Endometrial microvascular endothelial cells (primary cell): Measurements from ENCODE around the gene CELF5. TPM values are rescaled to one million over a fixed set of nuclear protein-coding genes. Genes with fewer than 3 reads are reported as not detected.
"Not testable (repeated sequence)": the region's sequence is repeated elsewhere in the genome, so short reads cannot be mapped to it uniquely, and the experiment has no call there.

Source experiments
- in situ Hi-C: cut with HindIII; loops from 2 replicates; pipeline ENCODE4 v1.10.0; 2017; ENCODE audit warnings: low sequenced_read_pairs, low pct_unique_long_range_greater_than_20kb; ENCODE audit errors: inconsistent ontology term
- total RNA-seq: library from RNA; depleted of rRNA; stranded (reverse); fragments of >200 nt; gene quantifications from one replicate; pipeline ENCODE4 v1.2.3, GENCODE V29; 2015; ENCODE audit errors: inconsistent ontology term

Gene CELF5
- total RNA-seq, 1 donor from 2014 or later: not detected

- in situ Hi-C loops: no loop called here
These were observed 9.4 kb downstream of the CELF5 start for GRCh38 chr19:3233831-3234230.

DNA sequence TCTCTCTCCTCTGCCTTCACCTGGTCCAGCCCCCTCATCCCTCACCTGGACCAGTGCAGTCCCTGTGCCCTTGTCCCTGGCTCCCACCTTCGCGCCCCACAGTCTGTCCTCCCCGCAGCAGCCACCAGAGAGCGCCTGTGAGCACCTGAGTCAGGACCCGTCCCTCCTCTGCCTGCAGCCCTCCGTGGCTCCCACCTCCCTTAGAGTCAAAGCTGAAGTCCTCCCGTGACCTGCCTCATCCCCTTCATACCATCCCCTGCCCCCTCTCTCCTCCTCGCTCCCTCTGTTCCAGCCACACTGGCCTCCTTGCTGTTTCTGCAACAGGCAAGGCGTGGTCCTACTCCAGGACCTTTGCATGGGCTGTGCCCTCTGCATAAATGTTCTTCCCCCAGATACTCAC lies 10.3 kb downstream of the CELF5 start:
- in situ Hi-C loops: no loop called here

- in situ Hi-C loops: not testable (repeated sequence)
These were observed 11.1 kb downstream of the CELF5 start for GRCh38 chr19:3235604-3236003.

DNA sequence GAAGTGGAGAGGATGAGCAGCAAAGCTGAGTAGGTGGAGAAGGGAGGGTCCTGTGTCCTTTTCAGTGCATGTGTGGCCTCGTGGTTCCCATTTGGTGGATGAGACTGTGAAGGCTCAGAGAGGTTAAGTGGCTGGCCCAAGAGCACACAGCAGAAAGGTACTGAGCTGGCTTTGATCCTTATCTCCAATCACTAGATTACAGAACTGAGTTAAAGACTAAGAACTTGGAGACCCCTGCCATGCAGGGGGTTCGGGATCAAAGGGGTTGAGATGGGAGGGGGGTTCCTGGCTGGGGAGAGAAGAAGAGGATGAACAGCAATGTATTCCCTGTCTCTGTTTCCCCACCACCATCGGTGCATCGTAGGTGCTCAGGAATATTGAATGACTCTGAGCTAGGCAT lies 11.8 kb downstream of the CELF5 start:
- in situ Hi-C loops: no loop called here

GRCh38 chr19:3238066-3238561 lies 13.7 kb downstream of the CELF5 start:
- in situ Hi-C loops: no loop called here

- in situ Hi-C loops: no loop called here
These were observed 14.9 kb downstream of the CELF5 start for GRCh38 chr19:3239367-3239766.

- in situ Hi-C loops: no loop called here
These were observed 19.6 kb downstream of the CELF5 start for GRCh38 chr19:3243819-3244700.

GRCh38 chr19:3245050-3245449 lies 20.6 kb downstream of the CELF5 start:
- in situ Hi-C loops: no loop called here

GRCh38 chr19:3248728-3249326 lies 24.4 kb downstream of the CELF5 start:
- in situ Hi-C loops: no loop called here

DNA sequence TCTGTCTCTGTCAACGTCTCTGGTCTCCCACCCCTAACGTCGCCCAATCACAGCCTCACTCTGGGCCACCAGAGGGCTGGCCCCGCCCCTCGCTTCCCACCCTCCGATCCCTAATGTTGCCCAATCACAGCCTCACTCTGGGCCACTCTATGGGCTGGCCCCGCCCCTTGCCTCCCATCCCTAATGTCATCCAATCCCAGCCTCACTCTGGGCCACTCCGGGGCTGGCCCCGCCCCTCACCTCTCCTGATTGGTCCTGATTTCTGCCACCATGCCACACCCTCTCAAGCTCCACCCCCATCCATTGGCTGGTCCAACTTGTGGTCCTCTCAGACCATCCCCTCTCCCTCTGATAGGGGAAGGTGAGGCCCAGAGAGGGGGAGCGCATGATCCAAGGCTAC lies 24.9 kb downstream of the CELF5 start:
- in situ Hi-C loops: no loop called here

- in situ Hi-C loops: no loop called here
These were observed 26.2 kb downstream of the CELF5 start for GRCh38 chr19:3250675-3251074.

DNA sequence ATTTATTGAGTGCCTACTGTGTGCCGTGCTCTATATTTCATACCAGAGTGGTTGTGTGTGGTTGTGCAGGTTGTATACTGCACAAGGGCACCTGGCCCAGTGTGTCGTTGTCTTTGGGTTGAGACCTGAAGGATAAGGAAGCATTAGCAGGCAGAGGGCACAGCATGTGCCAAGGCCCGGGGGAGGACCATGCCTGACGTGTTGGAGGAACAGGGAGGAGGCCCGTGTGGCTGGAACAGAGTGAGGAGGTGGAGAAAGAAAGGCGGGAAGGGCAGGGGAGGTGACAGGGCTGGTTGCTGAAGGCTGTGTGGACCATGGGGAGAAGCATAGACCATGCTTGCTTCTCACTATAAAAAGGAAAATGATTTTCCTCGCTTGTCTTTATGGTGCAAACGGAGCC lies 26.8 kb downstream of the CELF5 start:
- in situ Hi-C loops: no loop called here

DNA sequence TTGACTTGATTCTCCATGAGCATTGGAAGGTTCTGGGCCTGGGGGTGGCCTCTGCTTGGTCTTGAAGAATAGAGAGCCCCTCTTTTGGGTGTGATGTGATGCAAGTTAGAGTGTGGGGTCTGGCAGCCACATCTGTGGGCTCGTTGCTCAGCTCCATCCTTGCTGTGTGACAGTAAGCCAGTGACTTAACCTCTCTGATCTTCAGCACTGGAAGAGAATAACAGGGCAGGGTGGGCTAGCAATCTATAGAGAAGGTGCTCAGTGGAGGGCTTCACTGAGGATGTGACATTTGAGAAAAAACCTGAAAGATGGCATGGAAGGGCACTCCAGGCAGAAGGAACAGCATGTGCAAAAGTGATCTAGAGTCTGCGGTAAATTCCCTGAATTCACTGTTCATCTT lies 28.2 kb downstream of the CELF5 start:
- in situ Hi-C loops: no loop called here

DNA sequence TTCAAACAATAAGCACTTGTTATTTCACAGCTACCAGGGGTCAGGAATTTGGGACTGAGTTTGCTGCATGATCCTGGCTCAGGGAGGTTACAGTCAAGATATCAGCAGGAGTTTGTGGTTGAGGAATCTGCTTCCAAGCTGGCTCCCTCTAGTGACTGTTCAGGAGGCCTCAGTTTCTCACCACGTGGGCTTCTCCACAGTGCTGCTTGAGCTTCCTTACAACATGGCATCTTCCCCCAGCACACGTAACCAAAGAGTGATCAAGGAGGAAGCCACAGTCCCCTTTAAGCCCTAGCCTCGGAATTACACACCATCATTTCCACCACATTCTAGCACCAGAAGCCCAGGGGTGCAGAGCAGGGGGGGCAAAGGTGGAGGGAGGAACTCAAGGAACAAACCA lies 28.8 kb downstream of the CELF5 start:
- in situ Hi-C loops: no loop called here

DNA sequence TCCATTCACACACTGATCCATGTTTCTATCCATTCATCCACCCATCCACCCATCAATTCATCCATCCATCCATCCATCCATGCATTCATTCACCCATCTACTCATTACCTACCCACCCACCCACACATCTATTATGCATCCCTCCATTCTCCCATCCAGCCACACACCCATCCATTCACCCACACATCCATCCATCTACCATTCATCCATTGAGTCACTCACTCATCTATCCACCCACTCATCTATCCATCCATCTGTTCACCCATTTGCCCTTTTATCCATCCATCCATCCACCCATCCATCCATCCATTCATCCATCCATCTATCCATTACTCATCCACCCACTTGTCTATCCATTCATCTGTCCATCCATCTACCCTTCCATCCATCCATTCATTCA lies 30.1 kb downstream of the CELF5 start:
- in situ Hi-C loops: no loop called here

DNA sequence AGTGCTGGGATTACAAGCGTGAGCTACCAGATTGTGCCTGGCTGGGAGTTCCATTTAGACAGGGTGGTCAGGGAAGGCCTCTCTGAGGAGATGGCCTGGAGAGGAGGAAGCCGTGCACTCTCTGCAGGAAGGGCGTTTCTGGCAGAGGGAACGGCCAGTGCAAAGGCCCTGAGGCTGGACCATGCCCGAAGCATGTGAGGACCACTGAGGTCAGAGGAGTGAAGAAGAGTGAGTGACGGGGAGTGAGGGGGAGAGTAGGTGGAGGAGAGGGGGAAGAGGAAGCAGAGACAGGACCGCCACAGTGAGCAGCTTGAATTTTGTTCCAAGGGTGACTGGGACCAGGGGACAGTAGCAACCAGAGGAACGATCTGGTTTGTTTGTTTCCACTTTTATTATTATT lies 32.6 kb downstream of the CELF5 start:
- in situ Hi-C loops: no loop called here

DNA sequence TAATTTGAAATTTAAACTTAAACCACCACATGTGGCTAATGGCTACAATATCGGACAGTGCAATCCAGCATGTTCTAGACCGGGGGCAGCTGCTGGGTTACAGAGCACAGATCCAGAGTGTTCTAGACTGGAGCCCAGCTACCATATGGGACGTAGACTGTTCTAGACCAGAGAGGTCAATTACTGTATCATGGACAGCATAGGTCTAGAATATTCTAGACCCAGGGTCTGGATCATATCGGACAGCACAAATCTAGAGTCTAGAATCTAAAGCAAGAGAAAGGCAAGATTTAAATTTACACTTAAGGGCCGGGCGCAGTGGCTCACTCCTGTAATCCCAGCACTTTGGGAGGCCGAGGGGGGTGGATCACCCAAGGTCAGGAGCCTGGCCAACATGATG lies 37.9 kb downstream of the CELF5 start:
- in situ Hi-C loops: no loop called here

- in situ Hi-C loops: no loop called here
These were observed 39.4 kb downstream of the CELF5 start for GRCh38 chr19:3263866-3264265.

- in situ Hi-C loops: no loop called here
These were observed 41.0 kb downstream of the CELF5 start for GRCh38 chr19:3265432-3265831.

DNA sequence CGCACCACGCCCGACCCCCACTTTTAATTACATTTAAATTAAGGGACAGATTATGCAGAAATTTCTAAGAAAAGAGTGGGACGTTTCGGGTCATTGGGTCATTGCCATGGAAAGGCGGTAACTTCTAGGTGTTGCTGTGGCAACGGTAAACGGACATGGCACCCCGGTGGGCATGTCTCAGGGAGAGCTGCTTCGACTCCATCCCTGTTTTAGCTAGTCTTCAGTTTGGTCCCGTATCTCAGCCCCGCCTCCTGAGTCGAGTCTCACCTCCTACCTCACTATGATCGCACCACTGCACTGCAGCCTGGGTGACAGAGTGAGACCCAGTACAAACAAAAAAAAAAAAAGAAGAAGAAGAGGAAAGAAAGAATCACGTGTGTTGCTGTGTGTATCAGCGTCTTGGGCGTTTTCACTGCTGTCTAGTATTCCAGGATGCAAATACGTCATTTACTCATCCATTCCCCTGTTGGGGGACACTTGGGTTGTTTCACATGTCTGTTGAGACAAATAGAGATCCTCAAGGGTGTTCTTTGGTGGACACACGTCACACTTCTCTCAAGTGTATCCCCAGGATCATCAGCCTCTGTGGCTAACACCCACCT lies 41.7 kb downstream of the CELF5 start:
- in situ Hi-C loops: no loop called here
